WTC11 (cell line): ENCODE data around the gene MRPL40. TPM values are rescaled to one million over a fixed set of nuclear protein-coding genes. Genes with fewer than 3 reads are reported as not detected.

Experiments used
- ATAC-seq: fragments of 200-7000 bp; cut with Tn5 transposase; 2 replicates; pipeline ENCODE4 v1.10.0; 2021; ENCODE audit warnings: mild to moderate bottlenecking, moderate library complexity
- CTCF ChIA-PET: fragments of 300-600 bp; sonication (Branson Sonifier 250); formaldehyde crosslinking; loops from one replicate; lab custom pipeline; 2021; ENCODE audit warnings: antibody characterized with exemption; lab: Charles Lee
- POLR2A ChIA-PET: fragments of 350-600 bp; sonication (Branson Sonifier 250); formaldehyde crosslinking; loops from one replicate; lab custom pipeline; 2021; ENCODE audit warnings: antibody characterized with exemption; lab: Charles Lee
- DNase-seq: peaks from one replicate; pipeline ENCODE4 v3.0.0; 2021; ENCODE audit warnings: low spot score
- H3K27ac Mint-ChIP-seq: 2 replicates; pipeline ENCODE4 v1.8.0; 2021; ENCODE audit warnings: mixed read lengths
- H3K27me3 Mint-ChIP-seq: 2 replicates; pipeline ENCODE4 v1.8.0; 2021; ENCODE audit warnings: low read depth, mild to moderate bottlenecking, moderate library complexity, mixed read lengths
- H3K36me3 Mint-ChIP-seq: 2 replicates; pipeline ENCODE4 v1.8.0; 2021; ENCODE audit warnings: mixed read lengths
- H3K4me1 Mint-ChIP-seq: 2 replicates; pipeline ENCODE4 v1.8.0; 2022; ENCODE audit warnings: mixed read lengths
- H3K4me3 Mint-ChIP-seq: 2 replicates; pipeline ENCODE4 v1.8.0; 2021; ENCODE audit warnings: mild to moderate bottlenecking, moderate library complexity, mixed read lengths
- H3K9me3 Mint-ChIP-seq: 2 replicates; pipeline ENCODE4 v1.8.0; 2021; ENCODE audit warnings: mixed read lengths
- EMX1 ChIP-seq: fragments of 250-450 bp; sonication (Bioruptor Pico); IDR thresholded peaks from 2 replicates; pipeline ENCODE4 v1.8.0; 2021; ENCODE audit warnings: mild to moderate bottlenecking
- MXD4 ChIP-seq: fragments of 250-450 bp; sonication (Bioruptor Pico); IDR thresholded peaks from 2 replicates; pipeline ENCODE4 v1.8.0; 2021; ENCODE audit warnings: mild to moderate bottlenecking, moderate library complexity, borderline replicate concordance
- NR2C2 ChIP-seq: sonication (generic); formaldehyde crosslinking; IDR thresholded peaks from 2 replicates; pipeline ENCODE4 v1.8.0; 2022; ENCODE audit warnings: mild to moderate bottlenecking, missing genetic modification reagents
- RELA ChIP-seq: sonication (generic); formaldehyde crosslinking; IDR thresholded peaks from 2 replicates; pipeline ENCODE4 v1.8.1; 2022; ENCODE audit warnings: missing genetic modification reagents, mild to moderate bottlenecking, borderline replicate concordance
- SMAD3 ChIP-seq: sonication (generic); formaldehyde crosslinking; IDR thresholded peaks from 2 replicates; pipeline ENCODE4 v1.8.0; 2022; ENCODE audit warnings: missing genetic modification reagents, mild to moderate bottlenecking, borderline replicate concordance
- STAT6 ChIP-seq: sonication (generic); formaldehyde crosslinking; conservative IDR thresholded peaks from 2 replicates; pipeline ENCODE4 v1.8.1; 2023; ENCODE audit warnings: mild to moderate bottlenecking, low read depth, missing genetic modification reagents, moderate library complexity
- TP53 ChIP-seq: sonication (generic); formaldehyde crosslinking; IDR thresholded peaks from 2 replicates; pipeline ENCODE4 v1.8.1; 2023; ENCODE audit warnings: mild to moderate bottlenecking, missing genetic modification reagents
- ZNF138 ChIP-seq: sonication (generic); formaldehyde crosslinking; conservative IDR thresholded peaks from 2 replicates; pipeline ENCODE4 v1.8.1; 2022; ENCODE audit warnings: mild to moderate bottlenecking, moderate library complexity, missing genetic modification reagents
- ZNF425 ChIP-seq: fragments of 250-450 bp; sonication (Bioruptor Pico); conservative IDR thresholded peaks from 2 replicates; pipeline ENCODE4 v1.9.0; 2021; ENCODE audit warnings: mild to moderate bottlenecking
- ZNF532 ChIP-seq: fragments of 250-450 bp; sonication (Bioruptor Pico); IDR thresholded peaks from 2 replicates; pipeline ENCODE4 v1.9.0; 2021; ENCODE audit warnings: mild to moderate bottlenecking, borderline replicate concordance
- total RNA-seq: library from RNA; stranded (reverse); gene quantifications from 3 replicates; pipeline ENCODE4 v1.2.3, GENCODE V29; 2021
- TF ChIP-seq, protein P1 (sequence below): sonication (generic); formaldehyde crosslinking; IDR thresholded peaks from 2 replicates; pipeline ENCODE4 v1.8.0; 2023; ENCODE audit warnings: missing genetic modification reagents

Gene MRPL40
- total RNA-seq, 1 experiment from 2014 or later = 19.2 TPM

- TF ChIP-seq ZNF532 (CRISPR knock-in tag) (no peak), STAT6 (CRISPR knock-in tag) (no peak)
- TF ChIP-seq, protein P1, sequence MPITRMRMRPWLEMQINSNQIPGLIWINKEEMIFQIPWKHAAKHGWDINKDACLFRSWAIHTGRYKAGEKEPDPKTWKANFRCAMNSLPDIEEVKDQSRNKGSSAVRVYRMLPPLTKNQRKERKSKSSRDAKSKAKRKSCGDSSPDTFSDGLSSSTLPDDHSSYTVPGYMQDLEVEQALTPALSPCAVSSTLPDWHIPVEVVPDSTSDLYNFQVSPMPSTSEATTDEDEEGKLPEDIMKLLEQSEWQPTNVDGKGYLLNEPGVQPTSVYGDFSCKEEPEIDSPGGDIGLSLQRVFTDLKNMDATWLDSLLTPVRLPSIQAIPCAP (CRISPR knock-in tag) = no peak
- TF ChIP-seq, all 79 proteins: peak for 0
- H3K36me3 Mint-ChIP-seq = peaks cover 47% of the 10 kb centered on the region
- CTCF ChIA-PET = interaction anchor here (1.3 kb wide), 1 partner anchor 11 kb away, joined by 5 read pairs; no protein-coding TSS in a partner anchor
- H3K27me3 Mint-ChIP-seq = no peaks in the 10 kb centered on the region
- no peak for DNase-seq
- POLR2A ChIA-PET = no interaction called here
- H3K4me3 Mint-ChIP-seq = no peak overlapping the region
- no peak overlapping the region for H3K27ac Mint-ChIP-seq
- no peaks in the 10 kb centered on the region for H3K4me1 Mint-ChIP-seq
- ATAC-seq = no peak
- no peaks in the 10 kb centered on the region for H3K9me3 Mint-ChIP-seq
These were observed 31.4 kb downstream of the MRPL40 start for GRCh38 chr22:19463491-19464469.

DNA sequence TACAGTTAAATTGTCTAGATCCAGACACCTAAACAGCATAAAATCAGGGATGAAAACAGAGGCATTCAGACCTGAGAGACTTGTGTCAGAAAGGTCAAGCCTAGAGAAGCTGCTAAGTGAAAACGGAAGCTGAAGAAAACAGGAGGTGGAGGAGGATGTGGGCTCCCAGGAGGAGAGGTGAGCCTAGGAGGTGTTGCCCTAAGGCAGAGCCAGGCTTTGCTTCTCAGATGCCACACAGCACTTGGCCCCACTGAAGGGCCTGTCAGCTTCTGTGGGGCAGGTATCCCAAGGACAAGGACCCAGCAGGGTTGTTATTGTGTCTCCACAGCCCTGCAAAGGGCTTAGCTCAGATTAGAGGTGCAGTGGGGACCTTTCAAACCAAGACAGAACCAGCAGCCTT is 32.2 kb downstream of the MRPL40 start:
- H3K27me3 Mint-ChIP-seq = no peaks in the 10 kb centered on the region
- peaks cover 52% of the 10 kb centered on the region for H3K36me3 Mint-ChIP-seq
- H3K9me3 Mint-ChIP-seq = no peaks in the 10 kb centered on the region
- H3K4me3 Mint-ChIP-seq = no peak overlapping the region
- ChIA-PET POLR2A (no interaction called here), CTCF (interaction anchor here (1.3 kb wide), 1 partner anchor 10 kb away, joined by 5 read pairs; no protein-coding TSS in a partner anchor)
- no peak for TF ChIP-seq TP53 (CRISPR knock-in tag)
- no peak for TF ChIP-seq NR2C2 (CRISPR knock-in tag)
- no peak for TF ChIP-seq SMAD3 (CRISPR knock-in tag)
- no peak for TF ChIP-seq ZNF425 (CRISPR knock-in tag)
- no peak for TF ChIP-seq RELA (CRISPR knock-in tag)
- no peak for TF ChIP-seq ZNF138 (CRISPR knock-in tag)
- no peak for TF ChIP-seq MXD4 (CRISPR knock-in tag)
- no peak for TF ChIP-seq EMX1 (CRISPR knock-in tag)
- no peak for ATAC-seq
- no peaks in the 10 kb centered on the region for H3K4me1 Mint-ChIP-seq
- no peak overlapping the region for H3K27ac Mint-ChIP-seq
- DNase-seq = no peak
